Heart left ventricle (tissue), 16 donors: ENCODE data around the gene PLEKHM3. TPM values are rescaled to one million over a fixed set of nuclear protein-coding genes. Genes with fewer than 3 reads are reported as not detected.
"Not testable (repeated sequence)": the region's sequence is repeated elsewhere in the genome, so short reads cannot be mapped to it uniquely, and the experiment has no call there.

Source experiments
- ATAC-seq, 4 donors: fragments of 200-7000 bp; cut with Tn5 transposase; one replicate each; pipeline ENCODE4 v1.9.1; 2020 to 2022; ENCODE audit warnings: moderate library complexity in 4 of 4, mild to moderate bottlenecking in 3 of 4, moderate number of reproducible peaks in 1 of 4
- DNase-seq, 5 donors: peaks; one replicate each; pipeline ENCODE4 v3.0.0-alpha.2; 2020
- H3K27ac ChIP-seq, 12 donors: fragments of 200-600 bp; sonication (generic) in 4 of 12; one replicate each; pipeline versions ENCODE4 v1.5.0 to v1.8.0; 2016 to 2022; ENCODE audit warnings: mild to moderate bottlenecking in 2 of 12
- H3K27me3 ChIP-seq, 9 donors: fragments of 200-600 bp; sonication (generic) in 2 of 9; one replicate each; pipeline versions ENCODE4 v1.5.1 to v1.8.0; 2016 to 2022; ENCODE audit warnings: mild to moderate bottlenecking in 3 of 9
- H3K36me3 ChIP-seq, 9 donors: fragments of 200-600 bp; sonication (generic) in 2 of 9; one replicate each; pipeline versions ENCODE4 v1.5.0 to v1.8.0; 2018 to 2022; ENCODE audit warnings: mild to moderate bottlenecking in 2 of 9
- H3K4me1 ChIP-seq, 12 donors: fragments of 200-600 bp; sonication (generic) in 4 of 12; one replicate each; pipeline versions ENCODE4 v1.5.0 to v1.8.0; 2016 to 2022; ENCODE audit warnings: mild to moderate bottlenecking in 3 of 12
- H3K4me3 ChIP-seq, 12 donors: fragments of 200-600 bp; sonication (generic) in 4 of 12; one replicate each; pipeline versions ENCODE4 v1.5.0 to v1.8.0; 2017 to 2022; ENCODE audit warnings: mild to moderate bottlenecking in 9 of 12, moderate library complexity in 4 of 12
- H3K9me3 ChIP-seq, 12 donors: fragments of 200-600 bp; sonication (generic) in 4 of 12; one replicate each; pipeline versions ENCODE4 v1.5.0 to v1.8.0; 2016 to 2022; ENCODE audit warnings: mild to moderate bottlenecking in 1 of 12
- POLR2A ChIP-seq, 2 donors: fragments of 450-650 bp; IDR thresholded peaks; one replicate each; pipeline ENCODE4 v1.6.1; 2017; ENCODE audit warnings: antibody characterized with exemption in 2 of 2, mild to moderate bottlenecking in 2 of 2, moderate library complexity in 2 of 2
- WGBS, 4 donors: extraction: QIAGEN DNeasy Blood & Tissue Kit in 2 of 4; methylation state at CpG; one replicate each; pipeline versions ENCODE4 v1.1.5 to v1.1.7; 2013 to 2018; 5-methylcytosine and 5-hydroxymethylcytosine counted together
- intact Hi-C, 10 donors: fragments of 100-400 bp; cut with DNase I; formaldehyde crosslinking; loops; one replicate each; pipeline versions ENCODE4 v1.11.1 to v1.14.2; 2022
- polyA plus RNA-seq, 2 donors: library from polyadenylated mRNA; stranded (reverse); fragments of 200-250 nt; gene quantifications; one replicate each; pipeline ENCODE4 v1.2.3, GENCODE V29; 2013
- total RNA-seq, 9 donors: library from RNA; depleted of rRNA in 2 of 9; stranded (reverse); fragments of >200 nt in 2 of 9; fragmentation: NEBNext Ultra II Directional in 3 of 9; extraction: Animal tissue kit (Norgen Biotek cat#: 25700) in 3 of 9; gene quantifications; one replicate each; pipeline versions ENCODE4 v1.1.0 to v1.2.4, GENCODE V29; 2016 to 2023
- TF ChIP-seq, protein P1 (sequence below), 12 donors: fragments of 200-600 bp; sonication (generic) in 4 of 12; IDR thresholded peaks; one replicate each; pipeline versions ENCODE4 v1.5.0 to v1.8.0; 2018 to 2022; ENCODE audit warnings: antibody characterized with exemption in 12 of 12, mild to moderate bottlenecking in 5 of 12
- donor health status: ischemic (EF 13 %, LVEDD 7.1; RV severe dilation, severe dysfunction).
- donor health status: healthy with polysubstance abuse.
- donor health status: DM: no; HTN: yes; CAD: no.
- donor health status: DM: no; HTN: no; CAD: no.
- donor health status: ischemic (EF 25% LVEDD 6.9; RV normal size, moderate dysfunction).
- donor health status: ischemic (EF 25% LVEDD 5.7; RV mildly dilated, moderate dysfunction).
- donor health status: healthy.
- donor health status: DM: yes; HTN: yes; CAD: no.
- donor health status: ischemic (EF 35%, LVEDD 5.7; RV mildly dilated, moderate dysfunction).
- donor health status: nonischemic (EF 11% LVEDD 7.7; RV severe dilation, severe dysfunction).
- donor health status: DM: yes; HTN: yes; CAD: no.
- donor health status: PGD.
- donor health status: ischemic (EF 29% LVEDD 5.4; RV normal size, mild dysfunction).
- donor health status: nonischemic (EF 23%, LVEDD 6.1; RV moderate dilation, normal function).

PLEKHM3 gene
- total and polyA plus RNA-seq, 11 donors = 5.2 to 28.3 (median 17.0) TPM

DNA sequence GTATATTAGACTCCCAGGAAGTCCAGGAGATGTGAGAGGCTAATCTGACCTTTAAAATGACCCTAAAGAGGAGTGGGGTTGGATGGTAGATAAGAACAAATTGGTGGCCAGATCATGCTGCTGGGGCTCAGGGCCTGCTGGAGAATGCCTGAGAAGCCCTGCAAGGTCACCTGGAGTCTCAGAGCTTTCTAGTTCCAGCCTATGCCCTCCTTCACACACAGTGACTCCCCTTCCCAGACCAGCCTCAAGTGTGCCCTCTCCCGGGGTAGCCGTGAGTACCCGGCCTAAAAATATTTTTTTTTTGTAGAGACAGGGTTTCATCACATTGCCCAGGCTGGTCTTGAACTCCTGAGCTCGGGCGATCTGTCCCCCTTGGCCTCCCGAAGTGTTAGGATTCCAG lies 211.4 kb downstream of the PLEKHM3 start:
- Histone ChIP-seq H3K36me3 (no peaks in the 10 kb centered on the region), H3K4me1 (peaks cover 0 to 20% (median 4%) of the 10 kb centered on the region in 12 donors), H3K9me3 (no peaks in the 10 kb centered on the region), H3K27ac (no peak overlapping the region), H3K4me3 (no peak overlapping the region), H3K27me3 (no peaks in the 10 kb centered on the region)
- no peak for ATAC-seq
- intact Hi-C loops = loop anchor here in 1 of 10 donors (5.0 kb wide), 1 partner anchor 42 kb away; no protein-coding TSS in a partner anchor
- TF ChIP-seq POLR2A (IDR thresholded peaks at IDR 0.05) = no peak
- TF ChIP-seq, protein P1, sequence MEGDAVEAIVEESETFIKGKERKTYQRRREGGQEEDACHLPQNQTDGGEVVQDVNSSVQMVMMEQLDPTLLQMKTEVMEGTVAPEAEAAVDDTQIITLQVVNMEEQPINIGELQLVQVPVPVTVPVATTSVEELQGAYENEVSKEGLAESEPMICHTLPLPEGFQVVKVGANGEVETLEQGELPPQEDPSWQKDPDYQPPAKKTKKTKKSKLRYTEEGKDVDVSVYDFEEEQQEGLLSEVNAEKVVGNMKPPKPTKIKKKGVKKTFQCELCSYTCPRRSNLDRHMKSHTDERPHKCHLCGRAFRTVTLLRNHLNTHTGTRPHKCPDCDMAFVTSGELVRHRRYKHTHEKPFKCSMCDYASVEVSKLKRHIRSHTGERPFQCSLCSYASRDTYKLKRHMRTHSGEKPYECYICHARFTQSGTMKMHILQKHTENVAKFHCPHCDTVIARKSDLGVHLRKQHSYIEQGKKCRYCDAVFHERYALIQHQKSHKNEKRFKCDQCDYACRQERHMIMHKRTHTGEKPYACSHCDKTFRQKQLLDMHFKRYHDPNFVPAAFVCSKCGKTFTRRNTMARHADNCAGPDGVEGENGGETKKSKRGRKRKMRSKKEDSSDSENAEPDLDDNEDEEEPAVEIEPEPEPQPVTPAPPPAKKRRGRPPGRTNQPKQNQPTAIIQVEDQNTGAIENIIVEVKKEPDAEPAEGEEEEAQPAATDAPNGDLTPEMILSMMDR (IDR thresholded peaks at IDR 0.05) = no peak
- WGBS, 4 donors = 91 to 95% (median 94%) methylated on average over 6 of the region's 6 CpGs
- no peak for DNase-seq

DNA sequence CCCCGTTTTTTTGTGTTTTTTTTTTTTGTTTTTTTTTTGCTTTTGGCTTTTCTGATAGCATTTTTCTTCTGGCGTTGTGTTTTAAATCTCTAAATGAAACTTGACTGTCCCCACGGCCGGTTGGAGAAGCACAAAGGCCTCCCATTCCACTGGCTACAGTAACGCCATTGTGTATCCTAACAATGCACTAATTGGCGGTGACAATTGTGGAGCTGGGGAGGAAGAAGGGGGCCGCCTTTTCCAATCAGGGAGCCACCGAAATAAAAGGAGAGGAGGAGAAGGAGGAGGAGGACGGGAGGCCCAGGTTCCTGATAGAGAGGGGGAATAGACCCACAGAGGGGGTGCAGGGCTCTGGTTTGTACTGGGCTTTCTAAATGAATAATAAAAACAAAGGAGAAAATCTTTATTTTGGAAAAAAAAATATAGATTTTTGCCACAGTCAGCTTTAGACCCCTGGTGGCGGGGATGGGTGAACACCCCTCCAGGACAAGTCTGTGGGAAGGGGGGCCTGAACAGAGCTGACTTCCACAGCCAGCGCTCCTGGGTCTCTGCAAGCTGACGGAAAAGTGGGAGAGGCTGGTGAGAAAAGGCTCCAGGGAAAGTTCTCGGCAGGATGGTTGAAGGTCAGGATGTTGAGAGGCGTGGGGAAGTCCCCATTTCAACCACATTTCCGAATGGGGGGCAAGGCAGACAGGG lies 212.0 kb downstream of the PLEKHM3 start:
- H3K4me3 ChIP-seq = no peak overlapping the region
- H3K9me3 ChIP-seq = no peaks in the 10 kb centered on the region
- 73 to 81% (median 77%) methylated on average over 15 of the region's 15 CpGs for WGBS, 4 donors
- DNase-seq = no peak
- H3K4me1 ChIP-seq = peaks cover 0 to 19% (median 4%) of the 10 kb centered on the region in 12 donors
- no peak for ATAC-seq
- TF ChIP-seq, protein P1 (IDR thresholded peaks at IDR 0.05) = no peak
- TF ChIP-seq POLR2A (IDR thresholded peaks at IDR 0.05) = no peak
- no peaks in the 10 kb centered on the region for H3K27me3 ChIP-seq
- H3K36me3 ChIP-seq = no peaks in the 10 kb centered on the region
- no peak overlapping the region for H3K27ac ChIP-seq
- intact Hi-C loops = loop anchor here in 1 of 10 donors (5.0 kb wide), 1 partner anchor 41 kb away; no protein-coding TSS in a partner anchor

DNA sequence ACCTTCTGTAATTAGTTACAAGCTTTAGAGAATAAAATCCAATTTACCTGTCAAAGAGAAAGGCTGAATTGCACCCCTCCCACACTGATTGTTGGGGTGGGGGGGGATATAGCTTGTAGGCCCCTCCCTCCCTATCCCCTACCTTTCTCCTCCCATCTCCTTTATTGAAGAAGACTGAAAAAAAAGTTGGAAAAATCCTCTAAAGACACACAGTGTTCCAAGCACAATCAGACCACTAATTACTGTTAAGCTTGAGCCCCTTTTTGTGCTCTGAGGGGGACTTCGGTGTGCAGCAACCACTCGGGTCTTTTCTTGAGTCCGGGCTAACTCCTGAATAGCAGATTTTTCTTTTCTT lies 212.6 kb downstream of the PLEKHM3 start:
- no peaks in the 10 kb centered on the region for H3K36me3 ChIP-seq
- no peak overlapping the region for H3K4me3 ChIP-seq
- peak overlapping the region in 1 of 12 donors; percentile 14 for H3K27ac ChIP-seq
- no peak for TF ChIP-seq POLR2A (IDR thresholded peaks at IDR 0.05)
- TF ChIP-seq, protein P1 (IDR thresholded peaks at IDR 0.05) = no peak
- ATAC-seq = no peak
- WGBS, 4 donors = 83 to 92% (median 86%) methylated on average over 3 of the region's 3 CpGs
- intact Hi-C loops = loop anchor here in 1 of 10 donors (5.0 kb wide), 1 partner anchor 40 kb away; no protein-coding TSS in a partner anchor
- no peaks in the 10 kb centered on the region for H3K9me3 ChIP-seq
- H3K4me1 ChIP-seq = peaks cover 0 to 19% (median 4%) of the 10 kb centered on the region in 12 donors
- no peaks in the 10 kb centered on the region for H3K27me3 ChIP-seq
- no peak for DNase-seq

DNA sequence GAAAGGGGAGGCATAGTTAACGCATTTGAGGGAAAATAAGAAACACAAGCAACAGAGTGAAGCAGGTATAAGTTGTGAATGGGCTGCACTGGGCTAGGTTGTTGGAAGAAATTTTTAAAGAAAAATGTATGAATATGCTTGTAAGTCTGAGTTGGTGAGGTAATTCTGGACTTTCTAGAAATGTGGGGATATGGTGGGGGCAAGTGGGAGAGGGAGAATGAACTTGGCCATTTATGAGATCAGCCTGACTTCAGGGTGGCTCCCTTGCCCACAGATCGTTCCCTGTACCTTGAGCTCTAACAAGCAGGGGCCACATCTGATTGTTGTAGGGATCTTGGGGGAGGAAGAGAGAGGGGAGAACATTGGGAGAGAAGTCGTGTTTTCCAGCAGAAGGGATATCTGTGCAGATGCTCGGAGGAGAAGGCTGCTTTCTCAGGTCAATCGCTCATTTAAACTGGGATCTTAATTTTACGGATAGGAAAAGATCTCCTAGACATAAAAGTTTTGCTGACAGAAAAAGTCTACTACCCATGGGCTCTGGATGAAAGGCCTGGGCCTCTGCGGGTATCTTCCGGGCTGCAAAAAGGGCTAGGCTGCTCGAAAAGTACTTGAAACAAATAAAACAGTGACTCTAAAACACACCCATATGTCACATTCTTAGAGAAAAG lies 213.1 kb downstream of the PLEKHM3 start:
- H3K27ac ChIP-seq = no peak overlapping the region
- ATAC-seq = no peak
- DNase-seq = no peak
- no peaks in the 10 kb centered on the region for H3K9me3 ChIP-seq
- no peaks in the 10 kb centered on the region for H3K36me3 ChIP-seq
- intact Hi-C loops = loop anchor here in 1 of 10 donors (5.0 kb wide), 1 partner anchor 40 kb away; no protein-coding TSS in a partner anchor
- peaks cover 0 to 19% (median 4%) of the 10 kb centered on the region in 12 donors for H3K4me1 ChIP-seq
- WGBS, 4 donors = 89 to 92% (median 91%) methylated on average over 9 of the region's 9 CpGs
- H3K4me3 ChIP-seq = no peak overlapping the region
- TF ChIP-seq, protein P1 (IDR thresholded peaks at IDR 0.05) = no peak
- no peak for TF ChIP-seq POLR2A (IDR thresholded peaks at IDR 0.05)
- H3K27me3 ChIP-seq = no peaks in the 10 kb centered on the region

DNA sequence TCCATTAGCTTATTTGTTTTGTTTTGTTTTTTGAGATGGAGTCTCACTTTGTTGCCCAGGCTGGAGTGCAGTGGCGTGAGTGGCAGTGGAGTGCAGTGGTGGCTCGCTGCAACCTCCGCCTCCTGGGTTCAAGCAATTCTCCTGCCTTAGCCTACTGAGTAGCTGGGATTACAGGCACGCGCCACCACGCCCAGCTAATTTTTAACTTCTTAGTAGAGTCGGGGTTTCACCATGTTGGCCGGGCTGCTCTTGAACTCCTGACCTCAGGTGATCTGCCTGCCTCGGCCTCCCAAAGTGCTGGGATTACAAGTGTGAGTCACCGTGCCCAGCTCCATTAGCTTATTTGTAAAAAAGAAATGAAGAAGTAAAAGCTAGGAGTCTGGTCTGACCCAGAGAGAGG lies 213.7 kb downstream of the PLEKHM3 start:
- not testable (repeated sequence) for ATAC-seq, DNase-seq, H3K27me3 ChIP-seq, H3K9me3 ChIP-seq, H3K36me3 ChIP-seq, H3K4me3 ChIP-seq
- Histone ChIP-seq H3K4me1 (peaks cover 0 to 19% (median 4%) of the 10 kb centered on the region in 12 donors), H3K27ac (peak overlapping the region in 4 of 12 donors; percentile 55 to 67 (median 59))
- WGBS, 4 donors = 95 to 98% (median 97%) methylated on average over 10 of the region's 10 CpGs
- intact Hi-C loops = loop anchor here in 1 of 10 donors (5.0 kb wide), 1 partner anchor 39 kb away; no protein-coding TSS in a partner anchor
